Hematopoietic multipotent progenitor cell treated with erythropoietin and hydrocortisone succinate and interleukin-3 and kit ligand, for 15 days (in vitro differentiated cells): ENCODE results near the gene BPIFB6.

ENCODE experiments used
- DNase-seq: peaks from one replicate; pipeline ENCODE4 v3.0.0-alpha.2; 2015; ENCODE audit warnings: low spot score

The BPIFB6 gene

GRCh38 chr20:33016581-33017109 is 14.8 kb upstream of the BPIFB6 start:
- DNase-seq = no peak

- DNase-seq = no peak
Observed at GRCh38 chr20:33017542-33017941, 13.9 kb upstream of the BPIFB6 start.

- DNase-seq = no peak
Observed at GRCh38 chr20:33018169-33018931, 13.1 kb upstream of the BPIFB6 start.

DNA sequence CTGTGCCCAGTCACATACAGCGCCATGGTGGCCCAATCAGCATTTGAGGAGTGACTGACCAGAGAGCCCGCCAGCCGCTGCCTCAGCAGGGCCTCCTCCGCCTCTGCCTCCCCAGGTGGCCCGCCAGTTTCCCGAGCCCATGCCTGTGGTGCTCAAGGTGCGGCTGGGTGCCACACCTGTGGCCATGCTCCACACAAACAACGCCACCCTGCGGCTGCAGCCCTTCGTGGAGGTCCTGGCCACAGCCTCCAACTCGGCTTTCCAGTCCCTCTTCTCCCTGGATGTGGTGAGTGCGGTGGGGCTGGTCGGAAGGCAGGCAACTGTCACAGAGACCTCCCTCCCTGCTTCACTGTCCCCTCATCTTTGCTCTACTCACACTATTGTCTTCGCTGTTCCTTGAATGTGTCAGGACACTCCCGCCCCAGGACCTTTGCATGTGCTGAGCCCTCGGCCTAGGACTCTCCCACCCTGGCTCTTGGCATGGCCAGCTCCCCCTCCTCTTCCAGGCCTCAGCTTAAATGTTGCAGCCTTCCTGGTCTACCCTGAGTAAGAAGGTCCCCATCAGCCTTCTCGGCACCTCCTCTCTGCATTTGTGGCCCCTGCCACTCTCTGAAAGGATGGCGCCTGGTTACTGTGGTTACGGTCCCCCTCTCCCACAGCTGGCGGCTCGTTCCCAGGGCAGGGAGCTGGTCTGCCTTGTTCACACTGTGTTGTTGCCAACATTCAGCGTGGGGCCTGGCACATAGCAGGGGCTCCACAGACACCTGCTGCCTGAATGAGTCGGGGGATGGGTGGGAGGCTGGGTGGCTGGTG is 11.8 kb upstream of the BPIFB6 start:
- DNase-seq = no peak

DNA sequence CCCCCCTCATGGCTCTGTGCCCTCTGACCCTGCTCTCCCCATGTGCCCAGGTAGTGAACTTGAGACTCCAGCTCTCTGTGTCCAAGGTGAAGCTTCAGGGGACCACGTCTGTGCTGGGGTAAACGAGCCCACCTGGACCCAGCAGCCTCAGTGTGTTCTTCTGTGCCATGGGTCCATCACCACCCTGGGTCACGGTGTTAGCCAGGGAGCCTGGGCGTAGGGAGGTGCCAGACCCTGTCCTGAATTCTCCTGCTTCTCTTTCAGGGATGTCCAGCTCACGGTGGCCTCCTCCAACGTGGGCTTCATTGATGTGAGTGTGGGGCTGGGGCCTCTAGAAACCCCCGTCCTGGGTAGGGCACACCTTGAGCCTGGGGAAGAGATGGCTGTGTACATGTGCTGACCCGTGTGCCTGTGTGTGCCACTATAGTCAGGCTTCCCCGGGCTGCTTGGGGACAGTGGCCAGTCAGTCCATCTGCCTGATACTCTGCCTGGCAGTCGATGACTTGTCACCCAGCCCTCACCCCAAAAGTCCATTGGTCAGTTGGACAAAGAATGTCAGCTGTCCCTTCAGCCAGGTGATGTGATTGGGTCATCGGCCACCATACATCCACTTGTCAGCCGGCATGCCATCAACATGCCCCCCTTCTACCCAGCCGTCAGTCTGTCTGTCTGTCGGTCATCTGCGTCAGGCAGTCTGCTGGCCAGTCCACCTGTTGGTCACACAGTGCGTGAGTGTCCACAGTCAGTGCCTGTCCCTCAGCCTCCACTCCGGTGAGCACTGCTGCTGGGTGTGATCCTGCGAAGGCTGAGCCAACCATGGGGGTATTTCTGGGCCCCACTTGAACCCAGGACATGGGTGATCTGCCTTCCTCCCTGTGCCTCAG is 10.9 kb upstream of the BPIFB6 start:
- no peak for DNase-seq

- no peak for DNase-seq
Observed at GRCh38 chr20:33021879-33022278, 9.6 kb upstream of the BPIFB6 start.

- DNase-seq = no peak
Observed at GRCh38 chr20:33022289-33022688, 9.2 kb upstream of the BPIFB6 start.

DNA sequence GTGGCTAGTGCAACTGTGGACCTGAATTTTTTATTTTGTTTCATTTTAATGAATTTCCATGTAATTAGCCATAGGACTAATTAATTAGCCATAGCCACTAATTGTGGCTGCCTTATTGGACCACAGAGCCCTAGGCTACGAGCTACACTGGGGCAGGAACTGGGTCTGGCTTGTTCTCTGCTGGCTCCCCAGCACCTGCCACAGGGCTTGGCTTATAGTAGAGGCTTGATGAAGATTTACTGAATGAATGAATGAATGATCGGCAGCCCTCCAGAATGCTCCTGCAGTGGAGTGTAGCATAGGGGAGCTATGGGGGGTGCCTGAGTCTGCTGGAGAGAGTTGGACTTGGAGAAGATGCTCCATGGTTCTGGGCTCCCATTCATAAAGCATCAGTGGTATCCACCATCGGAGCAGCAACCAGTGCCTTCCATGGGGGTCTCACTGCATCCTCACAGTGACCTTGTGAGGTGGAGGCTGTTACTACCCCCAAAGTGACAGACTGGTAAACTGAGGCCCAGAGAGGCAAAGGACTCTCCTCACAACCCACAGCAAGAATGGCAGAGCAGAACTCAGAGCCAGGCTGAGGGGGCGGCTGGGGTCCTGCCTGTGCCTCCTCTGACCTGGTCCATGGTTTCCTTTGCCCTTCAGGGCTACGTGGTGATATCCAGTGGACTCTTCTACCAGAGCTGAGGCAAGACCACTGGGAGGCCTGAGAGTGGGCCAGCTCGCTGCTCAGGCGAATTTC is 8.6 kb upstream of the BPIFB6 start:
- no peak for DNase-seq

DNA sequence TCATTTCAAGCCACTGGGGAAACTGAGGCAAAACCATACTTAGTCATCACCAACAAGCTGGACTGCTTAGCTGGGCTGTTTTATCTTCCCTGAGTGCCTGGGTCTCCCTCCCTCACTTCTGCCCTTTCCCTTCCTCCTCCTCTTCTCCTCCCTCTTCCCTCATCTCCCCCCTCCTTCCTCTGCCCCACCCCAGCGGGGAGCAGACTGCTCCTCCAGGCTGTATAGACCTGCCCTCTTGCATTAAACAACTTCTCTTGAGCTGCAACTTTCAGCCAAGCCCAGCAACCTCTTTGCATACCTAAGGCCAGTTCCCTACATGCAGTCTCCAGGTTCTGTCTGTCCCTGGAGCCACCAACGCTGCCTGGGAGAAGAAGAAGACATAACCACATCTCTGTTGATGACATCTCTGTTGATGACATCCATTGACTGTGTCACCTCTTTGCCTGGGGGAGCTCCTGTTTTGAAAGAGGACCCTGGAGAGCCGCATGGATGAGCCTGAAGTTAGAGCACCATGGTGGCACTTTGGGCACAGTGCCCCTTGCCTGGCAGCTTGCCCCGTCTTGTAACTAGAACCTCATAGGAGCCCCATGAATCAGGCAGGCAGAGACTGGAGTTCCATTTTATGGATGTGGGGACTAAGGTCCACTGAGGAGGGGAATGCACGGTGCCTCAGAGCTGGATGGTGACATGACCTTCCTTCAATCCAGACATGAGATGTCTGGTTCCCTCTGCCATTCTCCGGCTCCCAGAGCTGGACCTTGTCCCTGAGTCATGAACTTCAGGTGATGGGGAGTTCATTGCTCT is 7.8 kb upstream of the BPIFB6 start:
- no peak for DNase-seq

DNA sequence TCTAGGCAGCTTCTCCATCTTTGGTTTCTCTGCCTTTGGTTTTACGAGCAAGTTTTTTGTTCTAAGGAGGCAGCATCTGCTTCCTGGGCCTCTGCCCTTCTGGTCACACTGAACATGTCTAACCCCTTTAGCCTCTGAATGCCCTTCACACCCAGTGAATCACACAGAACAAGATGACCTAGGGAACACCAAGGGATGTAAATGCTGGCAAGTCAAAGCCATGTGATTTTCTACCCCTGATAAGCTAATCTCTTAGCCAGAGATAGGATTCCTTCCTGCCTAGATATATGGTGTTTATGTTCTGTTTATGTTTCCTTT is 7.2 kb upstream of the BPIFB6 start:
- no peak for DNase-seq

- DNase-seq = no peak
Observed at GRCh38 chr20:33024609-33025317, 6.7 kb upstream of the BPIFB6 start.

- no peak for DNase-seq
Observed at GRCh38 chr20:33025318-33025876, 6.1 kb upstream of the BPIFB6 start.

DNA sequence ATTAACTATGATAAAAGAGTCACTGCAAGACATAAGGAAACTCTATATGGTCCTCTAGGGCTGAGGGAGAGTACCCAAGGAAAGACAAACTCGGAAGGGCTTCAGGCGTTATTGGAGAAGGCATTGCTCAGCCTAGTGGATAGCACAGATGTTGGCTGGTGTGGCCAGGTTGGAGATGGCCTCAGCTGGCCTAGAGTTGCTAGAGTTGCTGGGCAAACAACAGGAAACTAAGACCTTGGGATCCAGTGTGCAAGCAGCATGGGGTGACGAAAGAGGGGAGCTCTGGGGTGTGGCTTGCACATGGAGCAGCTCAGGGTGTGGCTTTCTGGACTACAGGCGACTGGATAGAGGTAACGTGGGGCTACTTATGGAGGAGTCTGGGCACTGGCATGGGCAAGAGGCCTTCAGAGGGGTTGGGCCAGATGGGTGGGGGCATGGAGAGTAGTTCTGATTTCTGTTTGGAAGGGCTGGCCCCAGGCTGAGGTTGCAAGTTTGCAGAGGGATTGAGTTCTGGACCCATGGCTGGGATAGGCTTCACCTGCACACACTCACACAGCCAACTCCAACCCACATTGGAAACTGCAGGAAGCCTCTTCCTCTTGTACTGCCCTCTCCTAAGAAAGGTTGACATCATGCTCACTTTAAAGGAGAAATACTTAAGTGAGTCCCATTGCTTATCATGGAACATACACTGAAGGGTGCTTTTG is 5.2 kb upstream of the BPIFB6 start:
- DNase-seq = no peak

- no peak for DNase-seq
Observed at GRCh38 chr20:33026779-33027759, 4.4 kb upstream of the BPIFB6 start.

- DNase-seq = no peak
Observed at GRCh38 chr20:33027769-33028751, 3.4 kb upstream of the BPIFB6 start.

DNA sequence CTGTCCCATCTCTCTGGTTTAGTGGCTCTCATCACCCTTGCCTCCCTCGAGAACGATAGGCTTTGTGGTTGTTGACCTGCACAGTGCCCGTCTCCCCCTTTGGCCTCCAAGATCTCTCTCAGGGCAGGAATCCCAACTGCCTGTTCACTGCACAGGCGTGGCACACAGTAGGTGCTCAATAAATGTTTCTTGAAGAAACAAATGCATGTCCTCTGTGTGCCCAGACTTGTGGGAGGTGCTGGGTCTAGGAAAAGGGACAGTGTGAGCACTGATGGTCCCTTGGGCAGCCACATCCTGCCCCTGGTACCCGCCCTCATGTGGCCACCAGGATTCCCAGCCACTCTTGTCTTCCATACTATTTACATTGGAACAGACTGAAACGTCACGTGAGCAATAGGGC is 2.6 kb upstream of the BPIFB6 start:
- no peak for DNase-seq

GRCh38 chr20:33030076-33030475 is 1.4 kb upstream of the BPIFB6 start:
- no peak for DNase-seq
